Keratinocyte (primary cell): ENCODE data around the gene GALNT7. TPM values are rescaled to one million over a fixed set of nuclear protein-coding genes. Genes with fewer than 3 reads are reported as not detected.

ENCODE experiments used
- DNase-seq: peaks from one replicate; pipeline ENCODE4 v3.0.0-alpha.2; 2011; ENCODE audit warnings: low read depth, missing footprints, low spot score
- FAIRE-seq: peaks from 2 replicates; lab custom pipeline; 2011; peaks lifted over from hg19 to GRCh38; lab: Jason Lieb, UNC
- H2AFZ ChIP-seq: 2 replicates; pipeline ENCODE4 v1.6.0; 2012; ENCODE audit warnings: low read length, control low read depth, inconsistent platforms; ENCODE audit not compliant: control insufficient read depth
- H3K27ac ChIP-seq: 2 replicates; pipeline ENCODE4 v1.5.1; 2011; ENCODE audit warnings: low read length; ENCODE audit not compliant: control insufficient read depth, insufficient read depth
- H3K27me3 ChIP-seq: 3 replicates; pipeline ENCODE4 v1.6.0; 2011; ENCODE audit warnings: low read length; ENCODE audit not compliant: control insufficient read depth, insufficient read depth; ENCODE audit errors: extremely low read depth
- H3K36me3 ChIP-seq, 2 experiments: 2 replicates in 1 of 2; 3 replicates in 1 of 2; pipeline ENCODE4 v1.5.1; 2011; ENCODE audit warnings: low read length in 2 of 2, mild to moderate bottlenecking in 1 of 2; ENCODE audit not compliant: control insufficient read depth in 2 of 2, insufficient read depth in 2 of 2; ENCODE audit errors: extremely low read depth in 1 of 2
- H3K4me1 ChIP-seq: 3 replicates; pipeline ENCODE4 v1.5.1; 2011; ENCODE audit warnings: low read length; ENCODE audit not compliant: control insufficient read depth, insufficient read depth; ENCODE audit errors: extremely low read depth
- H3K4me2 ChIP-seq: 3 replicates; pipeline ENCODE4 v1.6.0; 2011; ENCODE audit warnings: low read depth, low read length; ENCODE audit not compliant: control insufficient read depth, insufficient read depth; ENCODE audit errors: extremely low read depth
- H3K4me3 ChIP-seq, 3 experiments: fragments of 200-600 bp in 1 of 3; sonication (generic) in 1 of 3; 2 replicates in 2 of 3; 3 replicates in 1 of 3; pipeline ENCODE4 v1.5.1; 2011 to 2016; ENCODE audit warnings: low read length in 3 of 3, mild to moderate bottlenecking in 3 of 3, control low read depth in 2 of 3, inconsistent platforms in 1 of 3, low read depth in 1 of 3, mixed read lengths in 1 of 3, mixed run types in 1 of 3, moderate library complexity in 1 of 3; ENCODE audit not compliant: control insufficient read depth in 2 of 3, insufficient read depth in 2 of 3; ENCODE audit errors: extremely low read depth in 1 of 3
- H3K79me2 ChIP-seq: 2 replicates; pipeline ENCODE4 v1.6.0; 2012; ENCODE audit warnings: low read length; ENCODE audit not compliant: control insufficient read depth, insufficient read depth
- H3K9ac ChIP-seq: 3 replicates; pipeline ENCODE4 v1.6.0; 2011; ENCODE audit warnings: low read length; ENCODE audit not compliant: control insufficient read depth, insufficient read depth; ENCODE audit errors: extremely low read depth
- H3K9me1 ChIP-seq: 3 replicates; pipeline ENCODE4 v1.6.0; 2011; ENCODE audit warnings: low read length; ENCODE audit not compliant: control insufficient read depth, insufficient read depth; ENCODE audit errors: extremely low read depth
- H3K9me3 ChIP-seq: 2 replicates; pipeline ENCODE4 v1.5.1; 2012; ENCODE audit warnings: low read depth, low read length; ENCODE audit not compliant: control insufficient read depth
- H4K20me1 ChIP-seq: 3 replicates; pipeline ENCODE4 v1.6.0; 2011; ENCODE audit warnings: low read length; ENCODE audit not compliant: control insufficient read depth, insufficient read depth; ENCODE audit errors: extremely low read depth
- CTCF ChIP-seq, 3 experiments: IDR thresholded peaks in 1 of 3; conservative IDR thresholded peaks in 1 of 3; optimal IDR thresholded peaks in 1 of 3; 2 replicates in 2 of 3; 3 replicates in 1 of 3; pipeline versions ENCODE3 to v1.5.1; 2011; ENCODE audit warnings: low read length in 3 of 3, mild to moderate bottlenecking in 3 of 3, moderate library complexity in 2 of 3, control low read depth in 1 of 3, inconsistent platforms in 1 of 3; ENCODE audit not compliant: insufficient read depth in 2 of 3; ENCODE audit errors: extremely low read depth in 1 of 3
- EZH2 ChIP-seq: IDR thresholded peaks from one replicate; pipeline ENCODE4 v1.6.1; 2012; ENCODE audit warnings: inconsistent platforms, mild to moderate bottlenecking, low read length, moderate library complexity
- dilution Hi-C: fragments of 300-500 bp; cut with MboI; formaldehyde crosslinking; loops from one replicate; pipeline ENCODE4 v1.7.0; 2020; ENCODE audit warnings: low sequenced_read_pairs; ENCODE audit not compliant: extremely low pct_ligation_motif_present
- polyA plus RNA-seq, 5 experiments: library from polyadenylated mRNA; depleted of rRNA in 3 of 5; stranded (reverse) in 3 of 5; stranded (forward) in 1 of 5; unstranded in 1 of 5; fragments of >200 nt; gene quantifications; 1 replicate in 1 of 5; 2 replicates in 3 of 5; 3 replicates in 1 of 5; pipeline versions ENCODE4 v1.2.1 to v1.2.3, GENCODE V29; 2011 to 2012; ENCODE audit warnings: missing spikeins in 2 of 5, low read depth in 1 of 5, low replicate concordance in 1 of 5

The GALNT7 gene
- polyA plus RNA-seq, 1 donor (not counting 4 experiments of a cell fraction or from before 2014, with no cell fraction given): 28.8 TPM

GRCh38 chr4:173294444-173294843, 125.8 kb downstream of the GALNT7 start:
- no peak for TF ChIP-seq CTCF (optimal IDR thresholded peaks at IDR 0.05 in 1 of 3, IDR thresholded peaks at IDR 0.05 in 1 of 3, conservative IDR thresholded peaks at IDR 0.05 in 1 of 3; ENCODE audit: extremely low read depth in 1 of 3, insufficient read depth in 2 of 3, low read length in 3 of 3)
- TF ChIP-seq EZH2: no peak
- H3K9ac ChIP-seq: no peak overlapping the region
- no peaks in the 10 kb centered on the region for H3K9me1 ChIP-seq
- FAIRE-seq (no peak), DNase-seq (no peak)
- no peak overlapping the region for H3K27ac ChIP-seq
- no peaks in the 10 kb centered on the region for H3K9me3 ChIP-seq
- H3K36me3 ChIP-seq: no peaks in the 10 kb centered on the region
- no peaks in the 10 kb centered on the region for H3K4me1 ChIP-seq
- dilution Hi-C loops: no loop called here
- no peaks in the 10 kb centered on the region for H3K27me3 ChIP-seq
- H3K4me2 ChIP-seq: no peak overlapping the region
- no peaks in the 10 kb centered on the region for H4K20me1 ChIP-seq
- H2AFZ ChIP-seq: no peak overlapping the region
- H3K79me2 ChIP-seq: no peaks in the 10 kb centered on the region
- no peak overlapping the region for H3K4me3 ChIP-seq

GRCh38 chr4:173301518-173302201, 133.0 kb downstream of the GALNT7 start:
- Histone ChIP-seq H2AFZ (no peak overlapping the region), H3K9ac (no peak overlapping the region), H3K9me3 (no peaks in the 10 kb centered on the region), H3K4me3 (no peak overlapping the region), H3K36me3 (peaks cover 0 to 4% of the 10 kb centered on the region in 2 experiments), H3K79me2 (no peaks in the 10 kb centered on the region), H3K4me1 (no peaks in the 10 kb centered on the region), H3K4me2 (no peak overlapping the region), H3K27me3 (no peaks in the 10 kb centered on the region), H4K20me1 (no peaks in the 10 kb centered on the region), H3K27ac (no peak overlapping the region), H3K9me1 (no peaks in the 10 kb centered on the region)
- no peak for TF ChIP-seq EZH2
- TF ChIP-seq CTCF (optimal IDR thresholded peaks at IDR 0.05 in 1 of 3, IDR thresholded peaks at IDR 0.05 in 1 of 3, conservative IDR thresholded peaks at IDR 0.05 in 1 of 3; ENCODE audit: extremely low read depth in 1 of 3, insufficient read depth in 2 of 3, low read length in 3 of 3): peak in 2 of 3 experiments; percentile 45 to 51
- FAIRE-seq (no peak), DNase-seq (no peak)
- dilution Hi-C loops: no loop called here
